Keratinocyte (primary cell): ENCODE measurements around the gene TAMALIN. TPM values are rescaled to one million over a fixed set of nuclear protein-coding genes. Genes with fewer than 3 reads are reported as not detected.

Experiments
- DNase-seq: peaks from one replicate; pipeline ENCODE4 v3.0.0-alpha.2; 2011; ENCODE audit warnings: low read depth, missing footprints, low spot score
- FAIRE-seq: peaks from 2 replicates; lab custom pipeline; 2011; peaks lifted over from hg19 to GRCh38; lab: Jason Lieb, UNC
- H2AFZ ChIP-seq: 2 replicates; pipeline ENCODE4 v1.6.0; 2012; ENCODE audit warnings: low read length, control low read depth, inconsistent platforms; ENCODE audit not compliant: control insufficient read depth
- H3K27ac ChIP-seq: 2 replicates; pipeline ENCODE4 v1.5.1; 2011; ENCODE audit warnings: low read length; ENCODE audit not compliant: control insufficient read depth, insufficient read depth
- H3K27me3 ChIP-seq: 3 replicates; pipeline ENCODE4 v1.6.0; 2011; ENCODE audit warnings: low read length; ENCODE audit not compliant: control insufficient read depth, insufficient read depth; ENCODE audit errors: extremely low read depth
- H3K36me3 ChIP-seq, 2 experiments: 2 replicates in 1 of 2; 3 replicates in 1 of 2; pipeline ENCODE4 v1.5.1; 2011; ENCODE audit warnings: low read length in 2 of 2, mild to moderate bottlenecking in 1 of 2; ENCODE audit not compliant: control insufficient read depth in 2 of 2, insufficient read depth in 2 of 2; ENCODE audit errors: extremely low read depth in 1 of 2
- H3K4me1 ChIP-seq: 3 replicates; pipeline ENCODE4 v1.5.1; 2011; ENCODE audit warnings: low read length; ENCODE audit not compliant: control insufficient read depth, insufficient read depth; ENCODE audit errors: extremely low read depth
- H3K4me2 ChIP-seq: 3 replicates; pipeline ENCODE4 v1.6.0; 2011; ENCODE audit warnings: low read depth, low read length; ENCODE audit not compliant: control insufficient read depth, insufficient read depth; ENCODE audit errors: extremely low read depth
- H3K4me3 ChIP-seq, 3 experiments: fragments of 200-600 bp in 1 of 3; sonication (generic) in 1 of 3; 2 replicates in 2 of 3; 3 replicates in 1 of 3; pipeline ENCODE4 v1.5.1; 2011 to 2016; ENCODE audit warnings: low read length in 3 of 3, mild to moderate bottlenecking in 3 of 3, control low read depth in 2 of 3, inconsistent platforms in 1 of 3, low read depth in 1 of 3, mixed read lengths in 1 of 3, mixed run types in 1 of 3, moderate library complexity in 1 of 3; ENCODE audit not compliant: control insufficient read depth in 2 of 3, insufficient read depth in 2 of 3; ENCODE audit errors: extremely low read depth in 1 of 3
- H3K79me2 ChIP-seq: 2 replicates; pipeline ENCODE4 v1.6.0; 2012; ENCODE audit warnings: low read length; ENCODE audit not compliant: control insufficient read depth, insufficient read depth
- H3K9ac ChIP-seq: 3 replicates; pipeline ENCODE4 v1.6.0; 2011; ENCODE audit warnings: low read length; ENCODE audit not compliant: control insufficient read depth, insufficient read depth; ENCODE audit errors: extremely low read depth
- H3K9me1 ChIP-seq: 3 replicates; pipeline ENCODE4 v1.6.0; 2011; ENCODE audit warnings: low read length; ENCODE audit not compliant: control insufficient read depth, insufficient read depth; ENCODE audit errors: extremely low read depth
- H3K9me3 ChIP-seq: 2 replicates; pipeline ENCODE4 v1.5.1; 2012; ENCODE audit warnings: low read depth, low read length; ENCODE audit not compliant: control insufficient read depth
- H4K20me1 ChIP-seq: 3 replicates; pipeline ENCODE4 v1.6.0; 2011; ENCODE audit warnings: low read length; ENCODE audit not compliant: control insufficient read depth, insufficient read depth; ENCODE audit errors: extremely low read depth
- EZH2 ChIP-seq: IDR thresholded peaks from one replicate; pipeline ENCODE4 v1.6.1; 2012; ENCODE audit warnings: inconsistent platforms, mild to moderate bottlenecking, low read length, moderate library complexity
- dilution Hi-C: fragments of 300-500 bp; cut with MboI; formaldehyde crosslinking; loops from one replicate; pipeline ENCODE4 v1.7.0; 2020; ENCODE audit warnings: low sequenced_read_pairs; ENCODE audit not compliant: extremely low pct_ligation_motif_present
- polyA plus RNA-seq, 5 experiments: library from polyadenylated mRNA; depleted of rRNA in 3 of 5; stranded (reverse) in 3 of 5; stranded (forward) in 1 of 5; unstranded in 1 of 5; fragments of >200 nt; gene quantifications; 1 replicate in 1 of 5; 2 replicates in 3 of 5; 3 replicates in 1 of 5; pipeline versions ENCODE4 v1.2.1 to v1.2.3, GENCODE V29; 2011 to 2012; ENCODE audit warnings: missing spikeins in 2 of 5, low read depth in 1 of 5, low replicate concordance in 1 of 5
- TF ChIP-seq, protein P1 (sequence below), 3 experiments: IDR thresholded peaks in 1 of 3; conservative IDR thresholded peaks in 1 of 3; optimal IDR thresholded peaks in 1 of 3; 2 replicates in 2 of 3; 3 replicates in 1 of 3; pipeline versions ENCODE3 to v1.5.1; 2011; ENCODE audit warnings: low read length in 3 of 3, mild to moderate bottlenecking in 3 of 3, moderate library complexity in 2 of 3, control low read depth in 1 of 3, inconsistent platforms in 1 of 3; ENCODE audit not compliant: insufficient read depth in 2 of 3; ENCODE audit errors: extremely low read depth in 1 of 3

The TAMALIN gene
- polyA plus RNA-seq, 1 donor (not counting 4 experiments of a cell fraction or from before 2014, with no cell fraction given), result 0.54 TPM

DNA sequence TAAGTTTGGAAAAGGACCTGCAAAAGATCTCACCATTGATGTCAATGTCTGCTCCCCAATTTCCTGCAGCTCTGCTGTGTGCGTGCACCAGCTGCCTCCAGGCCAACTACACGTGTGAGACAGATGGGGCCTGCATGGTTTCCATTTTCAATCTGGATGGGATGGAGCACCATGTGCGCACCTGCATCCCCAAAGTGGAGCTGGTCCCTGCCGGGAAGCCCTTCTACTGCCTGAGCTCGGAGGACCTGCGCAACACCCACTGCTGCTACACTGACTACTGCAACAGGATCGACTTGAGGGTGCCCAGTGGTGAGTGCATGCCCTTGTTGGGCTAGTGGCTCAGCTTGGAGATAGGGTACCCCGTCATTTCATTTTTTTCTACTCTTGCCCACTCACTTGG is 31.6 kb upstream of the TAMALIN start:
- H4K20me1 ChIP-seq, result peaks cover 5% of the 10 kb centered on the region
- H3K27ac ChIP-seq, result no peak overlapping the region
- TF ChIP-seq EZH2, result no peak
- TF ChIP-seq, protein P1, sequence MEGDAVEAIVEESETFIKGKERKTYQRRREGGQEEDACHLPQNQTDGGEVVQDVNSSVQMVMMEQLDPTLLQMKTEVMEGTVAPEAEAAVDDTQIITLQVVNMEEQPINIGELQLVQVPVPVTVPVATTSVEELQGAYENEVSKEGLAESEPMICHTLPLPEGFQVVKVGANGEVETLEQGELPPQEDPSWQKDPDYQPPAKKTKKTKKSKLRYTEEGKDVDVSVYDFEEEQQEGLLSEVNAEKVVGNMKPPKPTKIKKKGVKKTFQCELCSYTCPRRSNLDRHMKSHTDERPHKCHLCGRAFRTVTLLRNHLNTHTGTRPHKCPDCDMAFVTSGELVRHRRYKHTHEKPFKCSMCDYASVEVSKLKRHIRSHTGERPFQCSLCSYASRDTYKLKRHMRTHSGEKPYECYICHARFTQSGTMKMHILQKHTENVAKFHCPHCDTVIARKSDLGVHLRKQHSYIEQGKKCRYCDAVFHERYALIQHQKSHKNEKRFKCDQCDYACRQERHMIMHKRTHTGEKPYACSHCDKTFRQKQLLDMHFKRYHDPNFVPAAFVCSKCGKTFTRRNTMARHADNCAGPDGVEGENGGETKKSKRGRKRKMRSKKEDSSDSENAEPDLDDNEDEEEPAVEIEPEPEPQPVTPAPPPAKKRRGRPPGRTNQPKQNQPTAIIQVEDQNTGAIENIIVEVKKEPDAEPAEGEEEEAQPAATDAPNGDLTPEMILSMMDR (optimal IDR thresholded peaks at IDR 0.05 in 1 of 3, IDR thresholded peaks at IDR 0.05 in 1 of 3, conservative IDR thresholded peaks at IDR 0.05 in 1 of 3; ENCODE audit: extremely low read depth in 1 of 3, insufficient read depth in 2 of 3, low read length in 3 of 3), result no peak
- FAIRE-seq, result no peak
- no peak overlapping the region for H3K4me2 ChIP-seq
- H3K4me1 ChIP-seq, result peaks cover 32% of the 10 kb centered on the region
- peaks cover 15% of the 10 kb centered on the region for H3K79me2 ChIP-seq
- no peak for DNase-seq
- no peaks in the 10 kb centered on the region for H3K9me1 ChIP-seq
- peaks cover 8 to 18% of the 10 kb centered on the region in 2 experiments for H3K36me3 ChIP-seq
- no peaks in the 10 kb centered on the region for H3K9me3 ChIP-seq
- H3K9ac ChIP-seq, result no peak overlapping the region
- dilution Hi-C loops, result no loop called here
- no peak overlapping the region for H2AFZ ChIP-seq
- H3K27me3 ChIP-seq, result no peaks in the 10 kb centered on the region
- no peak overlapping the region for H3K4me3 ChIP-seq

DNA sequence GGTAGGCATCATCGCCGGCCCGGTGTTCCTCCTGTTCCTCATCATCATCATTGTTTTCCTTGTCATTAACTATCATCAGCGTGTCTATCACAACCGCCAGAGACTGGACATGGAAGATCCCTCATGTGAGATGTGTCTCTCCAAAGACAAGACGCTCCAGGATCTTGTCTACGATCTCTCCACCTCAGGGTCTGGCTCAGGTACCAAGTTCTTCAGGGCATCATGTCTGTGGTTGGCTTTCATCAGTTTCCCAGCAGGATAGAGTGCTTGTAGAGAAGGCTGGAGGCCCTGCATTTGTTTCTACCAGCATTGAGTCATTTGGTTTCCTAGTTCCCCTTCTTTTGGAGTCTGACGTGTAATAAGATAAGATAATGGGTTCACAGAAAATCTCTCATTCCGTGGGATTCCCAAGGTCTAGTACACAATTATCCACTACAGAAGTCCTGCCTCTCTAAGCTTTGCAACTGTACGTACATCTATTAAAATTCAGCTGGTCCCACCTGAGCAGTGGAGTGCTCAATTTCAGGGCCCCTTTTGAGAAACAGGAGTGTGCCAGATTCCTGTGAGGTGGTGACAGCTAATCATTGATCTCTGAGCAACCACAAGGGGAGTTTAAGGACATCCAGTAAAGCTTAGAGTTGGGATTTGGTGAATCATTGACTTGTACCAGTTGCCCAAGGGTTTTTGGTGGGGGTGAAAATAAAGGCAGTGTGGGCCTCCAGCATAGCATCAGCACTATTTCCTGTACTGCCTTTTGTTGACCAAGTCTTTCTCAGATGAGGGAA is 30.2 kb upstream of the TAMALIN start:
- Histone ChIP-seq H3K36me3 (peaks cover 11 to 27% of the 10 kb centered on the region in 2 experiments), H3K9me1 (no peaks in the 10 kb centered on the region), H3K9me3 (no peaks in the 10 kb centered on the region), H3K9ac (no peak overlapping the region), H3K4me3 (no peak overlapping the region), H3K4me1 (peaks cover 23% of the 10 kb centered on the region), H4K20me1 (peaks cover 5% of the 10 kb centered on the region), H3K79me2 (peaks cover 14% of the 10 kb centered on the region), H3K27me3 (no peaks in the 10 kb centered on the region), H3K27ac (no peak overlapping the region), H2AFZ (no peak overlapping the region), H3K4me2 (no peak overlapping the region)
- DNase-seq (no peak), FAIRE-seq (no peak)
- dilution Hi-C loops, result no loop called here
- TF ChIP-seq, protein P1 (optimal IDR thresholded peaks at IDR 0.05 in 1 of 3, IDR thresholded peaks at IDR 0.05 in 1 of 3, conservative IDR thresholded peaks at IDR 0.05 in 1 of 3; ENCODE audit: extremely low read depth in 1 of 3, insufficient read depth in 2 of 3, low read length in 3 of 3), result no peak
- TF ChIP-seq EZH2, result no peak
